Hematopoietic multipotent progenitor cell treated with erythropoietin and hydrocortisone succinate and interleukin-3 and kit ligand, for 6 days (in vitro differentiated cells): ENCODE results near the gene SLC35E2B.
"Not testable (repeated sequence)": the region's sequence is repeated elsewhere in the genome, so short reads cannot be mapped to it uniquely, and the experiment has no call there.

Source experiments
- DNase-seq: peaks from one replicate; pipeline ENCODE4 v3.0.0-alpha.2; 2015

The SLC35E2B gene

DNA sequence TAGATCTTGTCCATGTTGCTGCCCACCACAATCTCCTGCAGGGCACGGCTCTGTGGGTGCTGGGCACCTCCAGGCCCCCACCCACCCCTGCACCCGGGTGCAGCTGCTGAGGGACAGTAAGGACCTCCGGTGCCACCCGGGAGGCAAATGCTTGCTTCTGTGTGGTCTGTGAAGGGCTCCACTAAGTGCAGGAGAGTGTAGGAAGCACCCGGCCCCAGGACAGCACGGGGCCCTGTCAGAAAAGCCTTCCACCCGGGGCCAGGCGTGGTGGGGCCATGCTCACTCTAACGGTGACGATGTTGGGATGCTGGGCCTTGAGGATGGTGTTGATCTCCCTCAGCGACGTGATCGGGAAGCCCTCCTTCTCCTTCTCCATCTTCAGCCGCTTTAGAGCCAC lies 55.1 kb downstream of the SLC35E2B start:
- DNase-seq, result not testable (repeated sequence)

DNA sequence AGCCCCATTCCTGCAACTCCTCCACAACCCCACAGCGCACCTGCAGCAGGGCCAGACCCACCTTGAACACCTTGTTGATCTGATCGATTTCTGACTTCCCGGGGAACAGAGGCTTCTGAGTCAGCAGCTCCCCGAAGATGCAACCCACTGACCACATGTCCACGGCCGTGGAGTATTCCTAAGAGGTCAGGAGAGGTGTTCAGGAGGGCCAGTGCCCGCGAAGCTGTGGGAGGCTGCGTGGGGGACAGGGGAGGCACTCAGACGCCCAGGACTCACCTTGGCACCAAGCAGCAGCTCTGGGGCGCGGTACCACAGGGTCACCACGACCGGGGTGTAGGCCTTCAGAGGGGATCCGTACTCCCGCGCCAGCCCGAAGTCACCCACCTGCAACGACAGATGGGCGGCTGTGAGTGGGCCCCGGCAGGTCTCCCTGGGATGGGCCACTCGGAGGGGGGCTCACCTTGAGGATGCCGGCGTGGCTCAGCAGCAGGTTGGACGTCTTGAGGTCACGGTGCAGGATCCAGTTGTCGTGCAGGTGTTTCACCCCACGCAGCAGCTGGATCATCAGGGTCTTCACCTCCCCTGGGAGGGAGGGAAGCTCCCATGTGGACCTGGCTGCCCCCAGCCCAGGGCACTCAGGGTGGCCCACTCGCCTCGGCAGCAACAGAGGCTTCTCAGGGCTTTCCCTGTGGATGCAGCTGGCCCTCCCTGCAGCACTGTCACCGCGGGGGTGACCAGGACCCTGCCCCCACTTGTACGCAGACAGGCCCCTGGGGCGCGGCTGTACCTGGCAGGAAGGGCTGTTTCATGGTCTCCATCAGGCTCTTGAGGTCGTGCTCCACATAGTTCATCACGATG lies 55.7 kb downstream of the SLC35E2B start:
- not testable (repeated sequence) for DNase-seq

DNA sequence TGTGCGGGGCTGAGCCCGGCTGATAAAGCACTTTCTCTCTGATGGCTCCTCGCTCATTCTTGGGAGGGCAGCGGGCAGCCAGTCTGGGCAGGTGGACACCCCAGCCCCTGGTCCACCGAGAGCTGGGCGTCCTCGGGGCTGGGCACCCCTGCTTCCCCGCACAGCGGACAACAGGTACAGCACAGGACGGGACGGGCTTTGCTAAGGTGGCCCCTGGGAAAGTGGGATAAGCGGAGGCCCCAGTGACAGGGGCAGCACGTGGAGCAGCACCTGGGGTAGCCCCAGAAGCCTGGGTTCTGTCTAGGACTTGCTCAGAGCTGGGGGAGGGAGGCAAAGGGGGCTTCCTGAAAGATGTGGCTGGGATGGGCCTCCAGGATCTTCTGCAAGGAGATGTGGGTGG lies 58.0 kb downstream of the SLC35E2B start:
- not testable (repeated sequence) for DNase-seq

- DNase-seq, result not testable (repeated sequence)
Measured at GRCh38 chr1:1633409-1633808, 59.2 kb downstream of the SLC35E2B start.

GRCh38 chr1:1631782-1632420 lies 60.7 kb downstream of the SLC35E2B start, which contains the start of gene MMP23B:
Gene MMP23B (plus strand): TSS chr1:1632173. CDS start chr1:1632219, 46 bp downstream.
- no peak for DNase-seq

DNA sequence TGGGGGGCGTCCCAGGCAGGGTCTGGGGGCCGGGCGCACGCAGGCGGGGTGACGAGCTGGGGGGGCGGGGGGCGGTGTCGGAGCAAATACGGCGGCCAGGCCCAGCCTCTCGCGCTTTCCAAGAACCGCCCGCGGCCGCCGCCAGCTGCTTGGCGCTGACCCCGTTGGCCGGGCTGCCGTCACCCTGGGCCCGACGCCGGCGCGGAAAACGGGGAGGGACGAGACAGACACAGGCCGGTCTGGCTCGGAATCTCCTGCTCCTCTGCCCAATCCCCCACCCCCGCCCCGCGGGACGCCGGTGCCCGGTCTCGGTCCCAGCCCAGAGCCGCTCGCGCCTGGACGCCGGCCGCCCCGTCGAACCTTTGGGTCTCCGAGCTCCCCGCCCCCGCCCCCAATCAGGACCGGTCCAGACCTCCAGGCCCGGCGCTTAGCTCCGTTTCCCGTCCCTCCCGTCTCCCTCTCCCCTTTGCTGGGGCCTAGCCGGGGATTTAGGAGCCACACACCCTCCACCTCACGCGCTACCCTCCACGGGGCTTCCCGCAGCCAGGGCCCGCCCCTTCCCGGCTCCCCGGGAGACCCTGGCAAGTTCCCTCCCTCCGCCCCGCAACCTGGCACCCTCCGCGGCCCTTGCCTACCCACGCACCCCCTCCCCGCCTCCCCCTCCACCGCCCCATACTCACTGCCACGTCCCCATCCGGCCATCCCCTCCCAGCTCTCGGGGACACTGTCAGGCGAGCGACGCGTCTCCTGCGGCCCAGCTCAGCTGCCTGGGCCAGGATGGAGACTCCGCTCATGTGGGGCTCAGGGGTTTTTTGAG lies 61.4 kb downstream of the SLC35E2B start:
- DNase-seq, result no peak

DNA sequence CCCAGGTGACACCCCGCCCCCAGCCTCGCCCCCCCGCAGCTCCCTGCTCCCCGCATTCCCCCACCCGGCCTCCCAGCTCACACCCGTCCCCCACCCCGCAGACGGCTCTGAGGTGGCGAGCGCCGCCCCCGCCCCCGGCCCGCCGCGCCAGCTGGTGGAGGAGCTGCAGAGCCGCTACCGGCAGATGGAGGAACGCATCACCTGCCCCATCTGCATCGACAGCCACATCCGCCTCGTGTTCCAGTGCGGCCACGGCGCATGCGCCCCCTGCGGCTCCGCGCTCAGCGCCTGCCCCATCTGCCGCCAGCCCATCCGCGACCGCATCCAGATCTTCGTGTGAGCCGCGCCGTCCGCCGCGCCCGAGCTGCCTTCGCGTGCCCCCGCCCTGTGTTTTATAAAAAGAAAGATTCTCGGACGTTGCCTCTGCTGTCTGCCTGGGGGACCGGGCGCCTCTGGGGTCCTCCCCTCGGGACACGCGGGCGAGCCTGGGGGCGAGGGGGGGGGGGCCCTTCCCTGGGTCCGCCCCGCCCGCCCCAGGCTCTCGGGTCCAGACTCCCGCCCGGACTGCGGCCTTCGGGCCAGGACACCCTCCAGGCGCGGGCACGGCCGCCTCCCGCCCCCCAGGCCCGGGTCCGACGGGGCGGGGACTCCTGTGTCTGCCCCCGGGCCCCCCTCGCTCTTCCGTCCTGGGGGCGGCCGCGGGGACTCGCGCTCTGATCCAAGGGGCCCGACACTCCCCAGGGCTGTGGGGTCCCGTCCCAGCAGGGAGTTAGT lies 62.2 kb downstream of the SLC35E2B start:
- DNase-seq, result peak; percentile 94

- DNase-seq, result no peak
Measured at GRCh38 chr1:1629430-1630190, 63.0 kb downstream of the SLC35E2B start.

DNA sequence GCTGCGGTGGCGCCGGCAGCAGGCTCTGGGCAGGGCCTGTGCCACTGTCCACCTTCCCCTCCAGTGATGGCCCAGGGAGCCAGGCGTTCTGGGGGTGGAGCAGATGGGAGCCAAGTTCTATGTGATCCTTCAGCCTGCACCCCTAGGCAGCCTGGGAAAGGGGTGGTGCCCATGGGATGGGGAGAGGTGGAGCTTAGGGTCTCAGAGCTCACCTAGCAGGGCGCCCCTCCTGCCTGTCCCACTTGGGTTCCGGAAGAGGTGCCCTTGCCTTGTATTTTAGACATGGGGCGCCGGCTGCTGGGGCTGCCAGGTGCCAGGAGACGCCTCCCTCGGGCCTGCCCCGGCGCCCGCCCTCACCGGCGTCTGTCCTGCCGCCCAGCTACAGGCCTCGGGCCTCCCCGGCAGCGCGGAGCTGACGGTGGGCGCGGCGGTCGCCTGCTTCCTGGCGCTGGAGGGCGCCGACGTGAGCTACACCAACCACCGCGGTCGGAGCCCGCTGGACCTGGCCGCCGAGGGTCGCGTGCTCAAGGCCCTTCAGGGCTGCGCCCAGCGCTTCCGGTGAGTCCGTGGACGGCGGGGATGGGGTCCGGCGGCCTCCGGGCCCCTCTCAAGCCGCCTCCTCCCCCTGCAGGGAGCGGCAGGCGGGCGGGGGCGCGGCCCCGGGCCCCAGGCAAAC lies 63.7 kb downstream of the SLC35E2B start:
- DNase-seq, result peak; percentile 45

- DNase-seq, result no peak
Measured at GRCh38 chr1:1627829-1628753, 64.5 kb downstream of the SLC35E2B start.

DNA sequence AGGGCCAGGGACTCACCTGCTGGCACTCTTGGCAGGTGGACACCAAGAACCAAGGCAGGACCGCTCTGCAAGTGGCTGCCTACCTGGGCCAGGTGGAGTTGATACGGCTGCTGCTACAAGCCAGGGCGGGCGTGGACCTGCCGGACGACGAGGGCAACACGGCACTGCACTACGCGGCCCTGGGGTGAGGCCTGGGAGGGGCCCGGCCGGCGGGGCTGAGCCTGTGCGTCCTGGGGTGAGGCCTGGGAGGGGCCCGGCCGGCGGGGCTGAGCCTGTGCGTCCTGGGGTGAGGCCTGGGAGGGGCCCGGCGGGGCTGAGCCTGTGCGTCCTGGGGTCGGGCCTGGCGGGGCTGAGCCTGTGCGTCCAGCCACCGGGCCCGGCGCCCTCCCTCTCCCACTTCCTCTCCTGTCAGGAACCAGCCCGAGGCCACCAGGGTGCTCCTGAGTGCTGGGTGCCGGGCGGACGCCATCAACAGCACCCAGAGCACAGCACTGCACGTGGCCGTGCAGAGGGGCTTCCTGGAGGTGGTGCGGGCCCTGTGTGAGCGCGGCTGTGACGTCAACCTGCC lies 65.2 kb downstream of the SLC35E2B start:
- DNase-seq, result no peak

DNA sequence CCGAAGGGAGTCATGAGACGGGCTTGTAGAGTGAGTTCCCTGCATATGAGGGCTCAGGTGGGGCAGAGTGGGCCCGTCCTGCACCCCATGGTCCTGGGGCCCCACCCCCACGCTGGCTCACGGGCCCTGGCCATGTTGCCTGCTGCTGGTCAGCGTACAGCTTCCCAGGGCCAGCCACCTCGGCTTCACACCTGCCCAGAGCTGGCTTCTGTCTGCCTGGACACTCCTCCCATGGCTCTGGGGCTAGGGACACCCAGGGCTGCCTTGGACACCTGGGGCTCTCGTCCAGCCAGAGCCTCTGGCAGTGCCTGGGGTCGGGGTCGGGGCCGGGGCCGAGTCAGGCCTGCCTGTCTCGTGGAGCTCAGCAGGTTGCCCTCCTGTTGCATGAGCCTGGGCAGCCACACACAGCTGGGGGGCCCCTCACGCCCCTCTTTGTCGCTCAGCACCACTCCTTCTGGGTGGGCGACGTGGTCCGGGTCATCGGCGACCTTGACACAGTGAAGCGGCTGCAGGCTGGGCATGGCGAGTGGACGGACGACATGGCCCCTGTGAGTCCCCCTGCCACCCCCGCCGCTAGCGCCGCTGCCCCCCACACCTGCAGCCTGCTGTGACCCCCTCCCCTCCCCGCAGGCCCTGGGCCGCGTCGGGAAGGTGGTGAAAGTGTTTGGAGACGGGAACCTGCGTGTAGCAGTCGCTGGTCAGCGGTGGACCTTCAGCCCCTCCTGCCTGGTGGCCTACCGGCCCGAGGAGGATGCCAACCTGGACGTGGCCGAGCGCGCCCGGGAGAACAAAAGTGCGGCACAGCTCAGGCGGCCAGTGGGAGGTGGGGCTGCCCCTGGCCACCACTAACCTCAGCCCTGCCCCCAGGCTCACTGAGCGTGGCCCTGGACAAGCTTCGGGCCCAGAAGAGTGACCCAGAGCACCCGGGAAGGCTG lies 66.1 kb downstream of the SLC35E2B start:
- no peak for DNase-seq

DNA sequence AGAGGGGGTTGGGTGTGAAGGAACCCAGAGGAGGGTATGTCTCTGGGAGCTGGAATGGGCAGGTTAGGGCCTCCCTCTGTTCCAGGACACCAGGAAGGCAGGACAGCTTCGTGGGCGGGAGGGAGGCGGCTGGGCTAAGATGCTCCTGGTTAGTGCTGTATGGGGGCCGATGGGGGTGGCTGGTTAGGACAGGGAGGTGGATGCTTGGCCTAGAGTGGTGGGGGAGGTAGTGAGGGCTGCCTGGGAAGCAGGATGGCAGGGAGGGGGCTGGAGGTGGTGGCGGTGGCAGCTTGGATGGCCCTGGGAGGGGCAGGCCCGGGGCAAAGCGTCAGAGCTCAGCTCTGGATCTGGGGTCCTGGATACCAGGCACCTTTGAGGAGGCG lies 66.8 kb downstream of the SLC35E2B start:
- no peak for DNase-seq

GRCh38 chr1:1625404-1625775 lies 67.2 kb downstream of the SLC35E2B start:
- no peak for DNase-seq

DNA sequence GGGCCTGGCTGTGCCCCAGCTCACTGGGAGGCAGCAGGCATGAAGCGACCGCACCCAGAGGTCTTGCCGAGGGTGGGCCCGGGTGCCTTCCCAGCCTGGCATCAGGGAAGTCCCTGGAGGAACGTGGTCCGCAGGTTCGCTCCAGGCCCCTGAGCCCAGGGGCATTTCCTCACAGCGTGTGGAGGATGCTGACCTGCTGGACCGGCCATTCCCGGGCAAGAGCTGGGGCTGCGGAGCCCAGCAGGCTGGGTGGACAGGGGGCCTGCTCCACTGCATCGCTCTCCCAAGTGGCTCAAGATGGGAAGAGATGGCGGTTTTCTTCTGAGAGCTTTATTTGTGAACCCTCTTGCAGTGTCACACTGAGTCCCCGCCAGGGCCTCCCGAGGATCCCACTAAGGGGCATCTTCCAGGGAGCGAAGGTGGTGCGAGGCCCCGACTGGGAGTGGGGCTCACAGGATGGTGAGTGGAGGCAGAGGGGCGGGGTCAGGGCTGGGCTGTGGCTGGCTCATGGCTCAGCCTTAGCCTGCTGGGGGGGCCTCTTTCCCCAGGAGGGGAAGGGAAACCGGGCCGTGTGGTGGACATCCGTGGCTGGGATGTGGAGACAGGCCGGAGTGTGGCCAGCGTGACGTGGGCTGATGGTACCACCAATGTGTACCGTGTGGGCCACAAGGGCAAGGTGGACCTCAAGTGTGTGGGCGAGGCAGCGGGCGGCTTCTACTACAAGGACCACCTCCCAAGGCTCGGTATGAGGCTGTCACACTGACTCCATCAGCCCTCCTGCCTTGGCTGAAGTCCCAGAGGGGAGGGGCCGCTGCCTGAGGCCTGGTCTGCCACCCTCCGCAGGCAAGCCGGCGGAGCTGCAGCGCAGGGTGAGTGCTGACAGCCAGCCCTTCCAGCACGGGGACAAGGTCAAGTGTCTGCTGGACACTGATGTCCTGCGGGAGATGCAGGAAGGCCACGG lies 67.9 kb downstream of the SLC35E2B start:
- peak; percentile 51 for DNase-seq

DNA sequence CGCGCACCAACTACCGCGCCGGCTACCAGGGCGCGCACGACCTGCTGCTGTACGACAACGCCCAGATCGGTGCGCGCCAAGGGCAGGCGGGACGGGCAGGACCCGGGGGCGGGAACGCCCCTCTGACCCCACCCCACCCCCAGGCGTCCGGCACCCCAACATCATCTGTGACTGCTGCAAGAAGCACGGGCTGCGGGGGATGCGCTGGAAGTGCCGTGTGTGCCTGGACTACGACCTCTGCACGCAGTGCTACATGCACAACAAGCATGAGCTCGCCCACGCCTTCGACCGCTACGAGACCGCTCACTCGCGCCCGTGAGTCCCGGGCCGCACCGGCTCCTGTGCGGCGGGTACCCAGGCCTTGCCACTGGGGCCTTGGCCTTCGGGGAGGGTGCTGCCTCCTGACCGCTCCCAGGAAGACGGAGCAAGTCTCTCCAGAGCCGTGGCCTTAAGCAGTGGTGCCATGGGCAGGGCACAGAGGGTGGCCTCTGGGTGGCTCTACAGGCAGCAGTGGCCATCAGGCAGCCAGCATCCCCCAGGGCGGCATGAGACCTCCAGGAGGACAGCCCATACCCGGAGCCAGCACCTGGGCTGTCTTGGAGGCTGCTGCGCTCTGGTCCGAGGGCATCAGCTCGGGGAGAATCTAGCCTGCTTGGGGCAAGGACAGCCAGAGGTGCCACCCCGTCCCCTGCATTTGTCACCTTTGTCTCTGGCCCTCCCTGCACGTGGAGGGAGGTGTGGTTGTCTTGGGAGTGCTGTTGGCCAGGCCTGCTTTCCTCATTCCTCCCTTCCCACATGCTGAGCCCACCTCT lies 68.8 kb downstream of the SLC35E2B start:
- DNase-seq, result no peak
